ENCODE measurements around the gene RAB27B. TPM values are rescaled to one million over a fixed set of nuclear protein-coding genes. Genes with fewer than 3 reads are reported as not detected.

The RAB27B gene
- total and polyA plus RNA-seq, 2 of the 8 experiments (the other 6 are each of a cell fraction or from before 2014, with no cell fraction given), result 0.05 to 0.60 TPM

GRCh38 chr18:54878659-54879358 lies 50.5 kb downstream of the RAB27B start:
- H3K4me1 ChIP-seq (replicated peaks in 1 of 4; ENCODE audit: control insufficient read depth in 3 of 4, insufficient read depth in 4 of 4, low read length in 3 of 4), result no peaks in the 10 kb centered on the region
- FAIRE-seq, result no peak
- no peak overlapping the region for H3K23ac ChIP-seq (ENCODE audit: insufficient read length)
- H2AK5ac ChIP-seq (ENCODE audit: low read depth, low read length), result no peak overlapping the region
- no peaks in the 10 kb centered on the region for H3K79me1 ChIP-seq (ENCODE audit: low read depth, low read length)
- H3K18ac ChIP-seq (ENCODE audit: extremely low read depth, low read length), result no peak overlapping the region
- no peak overlapping the region for H2BK15ac ChIP-seq (ENCODE audit: low read length)
- no peak overlapping the region for H4K8ac ChIP-seq (ENCODE audit: extremely low read depth, insufficient read depth, low read length)
- WGBS, 2 experiments (ENCODE audit: extremely low coverage in 1 of 2, insufficient coverage in 1 of 2, insufficient read length in 1 of 2, insufficient replicate concordance in 2 of 2, low coverage in 1 of 2, low lambda C conversion rate in 2 of 2, missing lambda C conversion rate in 1 of 2), result 91% methylated on average over 3 of the region's 3 CpGs; no CpG with 5 or more reads in 1 of the 2 experiments
- ChIA-PET CTCF (ENCODE audit: partially characterized antibody) (interaction anchor here (1.0 kb wide), 1 partner anchor 13 kb away, joined by 3 read pairs; no protein-coding TSS in a partner anchor), POLR2A (ENCODE audit: partially characterized antibody) (no interaction called here)
- H3K79me2 ChIP-seq (ENCODE audit: control insufficient read depth in 1 of 2, insufficient read depth in 2 of 2, low read length in 2 of 2), result no peaks in the 10 kb centered on the region
- no peak overlapping the region for H3K14ac ChIP-seq (ENCODE audit: insufficient read length)
- H2BK12ac ChIP-seq (ENCODE audit: low read depth, low read length), result no peak overlapping the region
- H2AFZ ChIP-seq (ENCODE audit: low read length), result no peak overlapping the region
- no peak overlapping the region for H2BK5ac ChIP-seq (ENCODE audit: low read depth, low read length)
- H2BK120ac ChIP-seq (replicated peaks; ENCODE audit: low read depth, low read length), result no peak overlapping the region
- no peak overlapping the region for H3K56ac ChIP-seq (replicated peaks; ENCODE audit: insufficient read length, low read depth, low read length)
- DNase-seq (ENCODE audit: low read depth in 1 of 2, low spot score in 2 of 2), result no peak
- no peak overlapping the region for H3K9ac ChIP-seq (replicated peaks in 1 of 4; ENCODE audit: extremely low read depth in 1 of 4, low read depth in 3 of 4, low read length in 3 of 4)
- no peaks in the 10 kb centered on the region for H4K20me1 ChIP-seq (replicated peaks in 1 of 2; ENCODE audit: control insufficient read depth in 1 of 2, insufficient read depth in 2 of 2, low read length in 2 of 2)
- no peak overlapping the region for H4K5ac ChIP-seq (ENCODE audit: insufficient read length, low read depth, low read length)
- no peak overlapping the region for H3K27ac ChIP-seq (ENCODE audit: low read depth, low read length)
- H2BK20ac ChIP-seq (ENCODE audit: low read length), result no peak overlapping the region
- H3K23me2 ChIP-seq (ENCODE audit: low read depth, low read length), result no peaks in the 10 kb centered on the region
- H3K9me3 ChIP-seq (ENCODE audit: insufficient read depth in 2 of 2, low read depth in 1 of 2, low read length in 1 of 2), result no peaks in the 10 kb centered on the region
- H4K91ac ChIP-seq (replicated peaks; ENCODE audit: insufficient read length, low read length), result no peak overlapping the region
- no peak overlapping the region for H3K4me2 ChIP-seq (ENCODE audit: insufficient read depth in 1 of 2, low read depth in 2 of 2, low read length in 2 of 2)
- H3K4me3 ChIP-seq (ENCODE audit: extremely low read depth in 1 of 4, insufficient read depth in 2 of 4, low read depth in 3 of 4, low read length in 4 of 4), result no peak overlapping the region
- H3K4ac ChIP-seq (replicated peaks; ENCODE audit: insufficient read length, low read depth, low read length), result no peak overlapping the region
- peaks cover 0 to 3% (median 2%) of the 10 kb centered on the region in 4 experiments; a peak in 2 of 7 replicates for H3K27me3 ChIP-seq (replicated peaks in 1 of 4; ENCODE audit: control insufficient read depth in 3 of 4, extremely low read depth in 1 of 4, insufficient read depth in 3 of 4, low read length in 3 of 4)
- H3K36me3 ChIP-seq (ENCODE audit: control insufficient read depth in 2 of 4, insufficient read depth in 4 of 4, low read length in 3 of 4), result no peaks in the 10 kb centered on the region
- no peak for TF ChIP-seq SP2 (IDR thresholded peaks at IDR 0.05; ENCODE audit: low read length)
